HG02981 (cell line): ENCODE results near the gene DGCR6.
"Not testable (repeated sequence)": the region's sequence is repeated elsewhere in the genome, so short reads cannot be mapped to it uniquely, and the experiment has no call there.

Experiments
- ATAC-seq: cut with Tn5 transposase; IDR thresholded peaks from one replicate; pipeline ENCODE4 v1.9.1; 2021; ENCODE audit warnings: mild to moderate bottlenecking, moderate library complexity; ENCODE audit not compliant: unreplicated experiment

DGCR6 gene

DNA sequence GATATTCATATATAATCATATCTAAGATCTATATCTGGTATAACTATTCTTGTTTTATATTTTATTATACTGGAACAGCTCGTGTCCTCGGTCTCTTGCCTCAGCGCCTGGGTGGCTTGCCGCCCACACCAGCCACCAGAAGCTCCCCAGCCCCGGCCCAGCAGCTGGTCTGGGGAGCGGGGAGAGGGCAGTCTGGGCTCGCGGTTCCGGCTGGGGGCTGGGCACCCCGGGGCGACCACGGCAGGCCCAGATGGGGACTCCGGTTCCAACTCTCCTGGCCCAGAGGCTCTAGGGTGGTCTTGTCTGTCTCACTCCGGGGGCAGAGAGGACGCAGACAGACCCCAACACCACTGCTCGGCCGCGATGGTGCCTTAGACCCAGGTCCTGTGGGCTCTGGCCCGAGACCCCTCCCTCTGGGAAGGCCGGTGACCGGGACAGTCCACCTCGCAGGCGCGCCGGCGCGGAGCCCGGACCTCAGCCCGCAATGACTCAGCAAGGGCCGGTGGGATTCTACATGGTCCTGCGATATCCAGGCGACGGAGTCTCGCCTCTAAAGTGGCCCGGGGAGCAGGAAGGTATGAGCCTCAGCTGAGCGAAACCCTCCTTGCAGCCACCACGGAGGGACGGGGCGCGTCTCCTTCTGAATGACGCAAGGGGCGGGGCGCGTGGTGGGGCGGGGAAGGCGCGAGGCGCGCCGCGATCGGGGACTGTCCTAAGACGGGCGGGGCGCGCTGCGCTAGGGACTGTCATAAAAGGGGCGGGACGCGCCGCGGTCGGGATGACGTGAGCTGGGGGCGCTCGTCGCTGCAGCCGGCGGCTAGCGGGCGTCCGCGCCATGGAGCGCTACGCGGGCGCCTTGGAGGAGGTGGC is at the start of gene DGCR6:
Gene DGCR6 (plus strand): TSS at position 781 of the 870 bp plus-strand sequence. CDS start 55 bp downstream, at position 836.
- ATAC-seq = peak; percentile 91

- ATAC-seq = not testable (repeated sequence)
These were observed 46.8 kb upstream of the DGCR6 start for GRCh38 chr22:18859314-18859713.

DNA sequence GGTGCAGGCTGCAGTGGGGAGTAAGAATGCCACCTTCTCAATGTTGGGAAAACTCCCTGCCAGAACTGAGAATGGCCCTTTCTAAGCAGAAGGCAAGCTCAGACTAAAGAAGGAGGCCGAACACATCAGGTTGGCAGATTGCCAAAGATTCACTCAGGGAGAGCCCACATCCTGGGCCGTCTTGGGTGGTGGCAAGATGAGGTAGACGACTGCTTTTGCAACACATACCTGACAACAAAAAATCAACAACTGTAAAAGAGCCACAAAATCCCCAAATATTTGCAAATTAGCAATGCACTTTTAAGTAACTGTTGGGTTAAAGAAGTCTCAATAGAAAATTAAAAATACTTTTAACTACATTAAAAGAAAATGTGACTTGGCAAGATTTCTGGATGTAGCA is 24.9 kb upstream of the DGCR6 start:
- not testable (repeated sequence) for ATAC-seq

GRCh38 chr22:18884465-18884864 is 21.7 kb upstream of the DGCR6 start:
- not testable (repeated sequence) for ATAC-seq

- no peak for ATAC-seq
These were observed 18.0 kb upstream of the DGCR6 start for GRCh38 chr22:18888115-18888514.

- not testable (repeated sequence) for ATAC-seq
These were observed 15.5 kb upstream of the DGCR6 start for GRCh38 chr22:18890510-18891192.

GRCh38 chr22:18893775-18894174 is 12.3 kb upstream of the DGCR6 start:
- not testable (repeated sequence) for ATAC-seq

GRCh38 chr22:18896037-18896657 is 10.0 kb upstream of the DGCR6 start:
- ATAC-seq = not testable (repeated sequence)

GRCh38 chr22:18906410-18906745 is 258 bp downstream of the DGCR6 start:
- not testable (repeated sequence) for ATAC-seq

GRCh38 chr22:18906896-18907295 is 776 bp downstream of the DGCR6 start:
- ATAC-seq = no peak

GRCh38 chr22:18909556-18909955 is 3.4 kb downstream of the DGCR6 start:
- no peak for ATAC-seq

- not testable (repeated sequence) for ATAC-seq
These were observed 5.4 kb downstream of the DGCR6 start for GRCh38 chr22:18911535-18911934.

DNA sequence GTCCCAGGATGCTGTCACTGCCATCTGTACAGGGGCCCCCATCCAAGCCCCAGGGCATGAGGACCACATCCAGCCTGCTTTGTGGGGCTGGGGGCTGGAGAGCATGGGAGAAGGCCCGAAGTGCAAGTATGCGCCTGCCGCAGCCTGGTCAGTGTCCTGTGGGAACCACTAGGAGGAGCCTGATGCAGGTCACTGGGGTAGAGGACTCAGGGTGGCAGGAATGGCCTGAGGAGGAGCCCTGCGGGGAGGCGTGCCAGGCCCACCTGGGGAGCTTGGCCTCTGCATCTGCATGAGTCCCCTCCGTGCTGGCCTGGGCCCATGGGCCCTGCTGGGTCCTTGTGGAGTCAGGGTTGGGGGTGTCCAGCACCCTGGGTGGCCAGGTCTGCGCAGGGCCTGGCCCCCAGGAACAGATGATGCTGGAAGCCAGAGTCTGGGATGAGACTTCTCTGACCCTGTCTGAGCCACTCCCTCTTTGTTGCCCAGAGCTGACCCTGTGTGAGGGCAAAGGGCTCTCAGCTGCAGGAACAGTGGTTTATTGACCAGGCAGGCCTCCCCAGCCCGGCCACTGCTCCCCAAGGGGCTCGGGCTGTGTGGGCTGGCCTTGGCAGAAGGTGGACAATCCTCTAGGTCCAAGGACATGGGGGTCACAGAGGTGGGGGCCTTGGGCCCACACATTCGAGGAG is 6.3 kb downstream of the DGCR6 start:
- ATAC-seq = not testable (repeated sequence)

GRCh38 chr22:18914558-18914957 is 8.4 kb downstream of the DGCR6 start:
- not testable (repeated sequence) for ATAC-seq

GRCh38 chr22:18915550-18915949 is 9.4 kb downstream of the DGCR6 start:
- ATAC-seq = not testable (repeated sequence)

DNA sequence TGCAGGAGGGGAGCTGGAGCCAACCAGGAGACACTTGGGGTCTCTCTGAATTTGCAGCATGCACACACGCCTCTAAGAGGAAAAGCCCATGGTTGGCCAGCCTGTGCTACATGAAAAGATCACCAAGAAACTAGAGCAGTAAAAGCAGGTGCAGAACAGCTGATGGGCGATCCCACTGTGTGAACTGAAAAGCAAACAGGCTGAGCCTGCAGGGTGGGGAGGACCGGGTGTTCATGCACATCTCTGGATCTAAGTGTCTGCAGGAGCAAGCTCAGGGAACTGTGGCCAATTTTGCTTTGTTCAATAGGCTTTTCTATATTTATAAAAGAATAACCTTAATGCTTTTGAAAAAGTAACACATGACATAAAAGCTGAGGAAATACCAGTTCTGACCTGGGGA is 11.7 kb downstream of the DGCR6 start:
- not testable (repeated sequence) for ATAC-seq

DNA sequence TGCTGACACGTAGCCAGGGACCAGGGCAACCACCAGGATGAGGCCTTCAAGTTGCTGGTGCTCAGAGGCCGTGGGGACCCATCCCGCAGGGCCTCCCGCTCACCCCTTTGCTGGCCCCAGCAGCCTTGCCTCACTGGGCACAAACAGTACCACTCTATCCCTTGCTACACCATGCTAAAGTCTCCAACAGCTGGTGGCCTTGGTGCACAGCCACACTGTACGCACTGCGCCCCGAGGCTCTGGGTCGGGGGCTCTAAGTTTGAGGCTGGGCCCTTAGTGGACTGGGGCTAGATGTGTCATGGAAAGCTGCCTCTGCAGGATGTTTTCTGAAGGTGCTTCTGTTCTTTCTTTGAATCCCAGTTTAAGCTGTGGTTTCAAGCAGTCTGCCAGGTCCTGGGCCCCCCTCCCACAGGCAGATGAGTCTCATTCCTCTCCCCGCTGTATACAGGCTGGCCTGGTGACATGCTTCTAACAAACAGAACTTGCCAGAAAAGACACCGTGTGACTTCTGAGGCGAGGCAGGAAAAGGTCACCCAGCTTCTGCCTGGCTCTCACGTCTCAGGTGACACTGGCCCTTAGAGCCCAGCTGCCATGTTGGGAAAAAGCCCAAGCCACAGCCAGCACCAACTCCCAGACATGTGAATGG is 14.3 kb downstream of the DGCR6 start:
- not testable (repeated sequence) for ATAC-seq

GRCh38 chr22:18925368-18926064 is 19.4 kb downstream of the DGCR6 start:
- ATAC-seq = no peak

DNA sequence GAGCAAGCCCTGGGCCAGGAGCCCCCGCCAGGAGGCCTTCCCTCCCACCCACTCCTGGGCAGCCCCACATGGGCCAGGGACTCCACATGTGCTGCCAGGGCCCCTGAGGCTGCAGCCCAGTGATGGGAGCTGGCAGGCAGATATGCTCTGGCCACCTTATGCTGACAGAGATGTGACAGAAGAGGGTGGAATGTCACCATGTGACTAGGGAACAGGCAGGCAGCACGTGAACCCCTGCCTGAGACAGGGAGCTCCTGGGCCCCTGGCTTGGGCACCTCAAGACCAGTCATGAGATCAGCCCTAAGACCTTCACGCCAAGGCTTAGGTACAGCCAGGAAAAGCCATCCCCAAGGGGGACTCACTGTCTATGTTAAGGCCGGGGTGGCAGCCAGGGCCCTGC is 20.9 kb downstream of the DGCR6 start:
- ATAC-seq = no peak

DNA sequence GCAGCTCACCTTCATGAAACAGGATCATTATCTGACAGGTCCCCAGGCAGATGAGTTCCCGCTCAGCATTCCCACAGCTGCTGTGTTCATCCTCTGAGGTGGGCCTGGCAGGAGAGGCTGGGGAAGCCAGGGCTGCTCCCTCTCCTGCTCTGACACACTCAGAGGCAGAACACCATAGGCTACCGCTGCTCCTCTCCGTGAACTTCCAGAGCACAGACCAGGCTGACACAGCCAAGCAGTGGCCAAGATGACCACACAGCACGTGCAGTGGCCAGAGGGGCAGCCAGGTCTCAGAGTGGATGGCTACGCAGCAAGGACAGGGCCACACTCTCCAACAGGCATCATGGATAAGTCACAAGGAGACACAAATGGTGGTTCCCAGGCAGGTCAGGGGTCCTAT is 21.5 kb downstream of the DGCR6 start:
- no peak for ATAC-seq
